CD14-positive monocyte (primary cell): ENCODE results near the gene RAPGEF5. TPM values are rescaled to one million over a fixed set of nuclear protein-coding genes. Genes with fewer than 3 reads are reported as not detected.

Source experiments
- DNase-seq, 3 donors: peaks; one replicate each; pipeline ENCODE4 v3.0.0-alpha.2; 2011 to 2022
- H2AFZ ChIP-seq: 2 replicates; pipeline ENCODE4 v1.6.0; 2012; ENCODE audit warnings: mild to moderate bottlenecking, low read depth, low read length, inconsistent platforms; ENCODE audit not compliant: insufficient read depth, poor library complexity, severe bottlenecking
- H3K27ac ChIP-seq, 2 donors: 1 replicate in 1 of 2; 2 replicates in 1 of 2; pipeline ENCODE4 v1.5.1; 2012 to 2013; ENCODE audit warnings: low read length in 2 of 2, control low read depth in 1 of 2, inconsistent platforms in 1 of 2, low read depth in 1 of 2, mild to moderate bottlenecking in 1 of 2
- H3K27me3 ChIP-seq, 2 donors: one replicate each; pipeline versions ENCODE4 v1.6.0 to v1.6.1; 2011 to 2013; ENCODE audit warnings: low read length in 2 of 2; ENCODE audit not compliant: control insufficient read depth in 2 of 2, insufficient read depth in 2 of 2
- H3K36me3 ChIP-seq, 2 donors: replicated peaks in 1 of 2; 1 replicate in 1 of 2; 2 replicates in 1 of 2; pipeline versions ENCODE4 v1.5.1 to v1.6.1; 2012 to 2013; ENCODE audit warnings: low read length in 2 of 2, control low read depth in 1 of 2, inconsistent platforms in 1 of 2, mild to moderate bottlenecking in 1 of 2; ENCODE audit not compliant: insufficient read depth in 2 of 2, control insufficient read depth in 1 of 2
- H3K4me1 ChIP-seq, 2 donors: 1 replicate in 1 of 2; 2 replicates in 1 of 2; pipeline versions ENCODE4 v1.5.1 to v1.6.1; 2012 to 2013; ENCODE audit warnings: low read length in 2 of 2, control low read depth in 1 of 2, inconsistent platforms in 1 of 2, mild to moderate bottlenecking in 1 of 2, moderate library complexity in 1 of 2; ENCODE audit not compliant: insufficient read depth in 2 of 2, control insufficient read depth in 1 of 2
- H3K4me2 ChIP-seq: replicated peaks from 2 replicates; pipeline ENCODE3; 2012; ENCODE audit warnings: low read length, moderate library complexity, mild to moderate bottlenecking; ENCODE audit not compliant: poor library complexity, severe bottlenecking; ENCODE audit errors: extremely low read depth
- H3K4me3 ChIP-seq, 3 experiments: fragments of 200-600 bp in 1 of 3; sonication (generic) in 1 of 3; replicated peaks in 1 of 3; 1 replicate in 2 of 3; 2 replicates in 1 of 3; pipeline ENCODE4 v1.5.1; 2011 to 2013; ENCODE audit warnings: low read length in 3 of 3, mild to moderate bottlenecking in 3 of 3, control low read depth in 2 of 3, low read depth in 2 of 3, inconsistent platforms in 1 of 3, moderate library complexity in 1 of 3
- H3K79me2 ChIP-seq: 2 replicates; pipeline ENCODE4 v1.6.0; 2012; ENCODE audit warnings: mild to moderate bottlenecking, control low read depth, inconsistent platforms, low read length, moderate library complexity; ENCODE audit not compliant: insufficient read depth
- H3K9ac ChIP-seq: 2 replicates; pipeline ENCODE4 v1.6.0; 2017; ENCODE audit warnings: low read length, mild to moderate bottlenecking; ENCODE audit not compliant: insufficient read depth, poor library complexity, severe bottlenecking
- H3K9me3 ChIP-seq, 2 donors: replicated peaks in 1 of 2; 1 replicate in 1 of 2; 2 replicates in 1 of 2; pipeline versions ENCODE4 v1.5.1 to v1.6.1; 2012 to 2013; ENCODE audit warnings: low read length in 2 of 2, control low read depth in 1 of 2; ENCODE audit not compliant: control insufficient read depth in 1 of 2, insufficient read depth in 1 of 2
- H4K20me1 ChIP-seq: 2 replicates; pipeline ENCODE4 v1.6.0; 2012; ENCODE audit warnings: mild to moderate bottlenecking, low read length, control low read depth, moderate library complexity; ENCODE audit not compliant: insufficient read depth
- H3K27ac Mint-ChIP-seq, 7 donors: one replicate each; pipeline ENCODE4 v1.8.0; 2020; ENCODE audit warnings: mild to moderate bottlenecking in 7 of 7, mixed read lengths in 7 of 7, moderate library complexity in 6 of 7, inconsistent platforms in 2 of 7
- H3K27me3 Mint-ChIP-seq, 3 donors: one replicate each; pipeline ENCODE4 v1.8.0; 2021 to 2022; ENCODE audit warnings: low read depth in 3 of 3, mild to moderate bottlenecking in 3 of 3, mixed read lengths in 3 of 3, moderate library complexity in 3 of 3, inconsistent platforms in 1 of 3
- H3K36me3 Mint-ChIP-seq, 2 donors: one replicate each; pipeline ENCODE4 v1.8.0; 2020; ENCODE audit warnings: mixed read lengths in 2 of 2, inconsistent platforms in 1 of 2, mild to moderate bottlenecking in 1 of 2
- H3K4me1 Mint-ChIP-seq: one replicate; pipeline ENCODE4 v1.8.0; 2020; ENCODE audit warnings: mild to moderate bottlenecking, mixed read lengths
- H3K4me3 Mint-ChIP-seq, 2 donors: one replicate each; pipeline ENCODE4 v1.8.0; 2020; ENCODE audit warnings: mild to moderate bottlenecking in 2 of 2, mixed read lengths in 2 of 2, moderate library complexity in 1 of 2
- H3K9me3 Mint-ChIP-seq, 7 donors: one replicate each; pipeline ENCODE4 v1.8.0; 2020 to 2022; ENCODE audit warnings: mixed read lengths in 7 of 7, mild to moderate bottlenecking in 6 of 7, moderate library complexity in 6 of 7, inconsistent platforms in 2 of 7
- WGBS: methylation state at CpG from one replicate; pipeline ENCODE4 v1.1.5; 2013; ENCODE audit warnings: missing lambda C conversion rate; ENCODE audit not compliant: insufficient coverage; 5-methylcytosine and 5-hydroxymethylcytosine counted together
- intact Hi-C, 2 donors: fragments of 100-400 bp; cut with micrococcal nuclease; formaldehyde crosslinking; loops; one replicate each; pipeline versions ENCODE4 v1.15.0 to v1.15.1; 2023
- polyA plus RNA-seq, 3 donors: library from polyadenylated mRNA; depleted of rRNA in 1 of 3; unstranded in 2 of 3; stranded (reverse) in 1 of 3; fragments of 300-500 nt in 2 of 3; fragments of >200 nt in 1 of 3; fragmentation: Illumina TruSeq in 2 of 3; gene quantifications; 1 replicate in 2 of 3; 2 replicates in 1 of 3; pipeline ENCODE4 v1.2.3, GENCODE V29; 2012 to 2021
- TF ChIP-seq, protein P1 (sequence below): fragments of 200-600 bp; IDR thresholded peaks from one replicate; pipeline ENCODE4 v1.8.0; 2022; ENCODE audit warnings: antibody characterized with exemption, mild to moderate bottlenecking

RAPGEF5 gene
- polyA plus RNA-seq, 3 donors: not detected

GRCh38 chr7:22320416-22320815 lies 36.5 kb downstream of the RAPGEF5 start:
- no peaks in the 10 kb centered on the region for H3K4me1 ChIP-seq
- H3K36me3 Mint-ChIP-seq: no peaks in the 10 kb centered on the region
- peaks cover 0 to 4% (median 1%) of the 10 kb centered on the region in 3 donors for H3K27me3 Mint-ChIP-seq
- no peak overlapping the region for H3K27ac ChIP-seq
- no peaks in the 10 kb centered on the region for H3K27me3 ChIP-seq
- no peaks in the 10 kb centered on the region for H3K36me3 ChIP-seq
- 83% methylated on average over 1 of the region's 2 CpGs for WGBS
- no peaks in the 10 kb centered on the region for H3K79me2 ChIP-seq
- H3K4me3 ChIP-seq: no peak overlapping the region
- H3K27ac Mint-ChIP-seq: no peak overlapping the region
- no peak overlapping the region for H2AFZ ChIP-seq
- H3K4me1 Mint-ChIP-seq: no peaks in the 10 kb centered on the region
- DNase-seq: no peak
- intact Hi-C loops: no loop called here
- no peaks in the 10 kb centered on the region for H3K9me3 ChIP-seq
- H4K20me1 ChIP-seq: no peaks in the 10 kb centered on the region
- TF ChIP-seq, protein P1, sequence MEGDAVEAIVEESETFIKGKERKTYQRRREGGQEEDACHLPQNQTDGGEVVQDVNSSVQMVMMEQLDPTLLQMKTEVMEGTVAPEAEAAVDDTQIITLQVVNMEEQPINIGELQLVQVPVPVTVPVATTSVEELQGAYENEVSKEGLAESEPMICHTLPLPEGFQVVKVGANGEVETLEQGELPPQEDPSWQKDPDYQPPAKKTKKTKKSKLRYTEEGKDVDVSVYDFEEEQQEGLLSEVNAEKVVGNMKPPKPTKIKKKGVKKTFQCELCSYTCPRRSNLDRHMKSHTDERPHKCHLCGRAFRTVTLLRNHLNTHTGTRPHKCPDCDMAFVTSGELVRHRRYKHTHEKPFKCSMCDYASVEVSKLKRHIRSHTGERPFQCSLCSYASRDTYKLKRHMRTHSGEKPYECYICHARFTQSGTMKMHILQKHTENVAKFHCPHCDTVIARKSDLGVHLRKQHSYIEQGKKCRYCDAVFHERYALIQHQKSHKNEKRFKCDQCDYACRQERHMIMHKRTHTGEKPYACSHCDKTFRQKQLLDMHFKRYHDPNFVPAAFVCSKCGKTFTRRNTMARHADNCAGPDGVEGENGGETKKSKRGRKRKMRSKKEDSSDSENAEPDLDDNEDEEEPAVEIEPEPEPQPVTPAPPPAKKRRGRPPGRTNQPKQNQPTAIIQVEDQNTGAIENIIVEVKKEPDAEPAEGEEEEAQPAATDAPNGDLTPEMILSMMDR: no peak
- no peak overlapping the region for H3K4me2 ChIP-seq
- H3K4me3 Mint-ChIP-seq: no peak overlapping the region
- H3K9ac ChIP-seq: no peak overlapping the region
- peaks cover 0 to 2% (median 0%) of the 10 kb centered on the region in 7 donors for H3K9me3 Mint-ChIP-seq

- Histone ChIP-seq H3K27me3 (no peaks in the 10 kb centered on the region), H3K9me3 (no peaks in the 10 kb centered on the region), H2AFZ (no peak overlapping the region), H3K4me3 (no peak overlapping the region), H3K4me2 (no peak overlapping the region), H3K79me2 (no peaks in the 10 kb centered on the region), H3K9ac (no peak overlapping the region), H3K36me3 (no peaks in the 10 kb centered on the region), H4K20me1 (no peaks in the 10 kb centered on the region), H3K27ac (no peak overlapping the region), H3K4me1 (no peaks in the 10 kb centered on the region)
- intact Hi-C loops: no loop called here
- no peak overlapping the region for H3K27ac Mint-ChIP-seq
- peaks cover 0 to 1% (median under 1%) of the 10 kb centered on the region in 3 donors for H3K27me3 Mint-ChIP-seq
- WGBS: 80% methylated on average over 1 of the region's 7 CpGs
- peaks cover 0 to 2% (median 0%) of the 10 kb centered on the region in 7 donors for H3K9me3 Mint-ChIP-seq
- TF ChIP-seq, protein P1: no peak
- H3K36me3 Mint-ChIP-seq: no peaks in the 10 kb centered on the region
- no peak for DNase-seq
- H3K4me3 Mint-ChIP-seq: no peak overlapping the region
- H3K4me1 Mint-ChIP-seq: no peaks in the 10 kb centered on the region
These were observed 37.2 kb downstream of the RAPGEF5 start for GRCh38 chr7:22319424-22320403.
